ENCODE measurements around the gene RCSD1. TPM values are rescaled to one million over a fixed set of nuclear protein-coding genes. Genes with fewer than 3 reads are reported as not detected.

The RCSD1 gene
- total RNA-seq, 2 donors from 2014 or later = 4.7 to 5.6 TPM

- no peak for DNase-seq
- Histone ChIP-seq H3K9me3 (no peaks in the 10 kb centered on the region), H3K4me3 (no peak overlapping the region), H3K36me3 (replicated peaks in 1 of 2; ENCODE audit: insufficient read depth in 1 of 2, low read depth in 2 of 2) (no peaks in the 10 kb centered on the region), H3K27me3 (no peaks in the 10 kb centered on the region), H3K4me1 (no peaks in the 10 kb centered on the region), H3K27ac (no peak overlapping the region)
- no peak for TF ChIP-seq CTCF (IDR thresholded peaks at IDR 0.05)
- no peak for TF ChIP-seq POLR2A (IDR thresholded peaks at IDR 0.05)
- intact Hi-C loops (cut with DNase I) = loop anchor here (10.0 kb wide), 1 partner anchor 621 kb away; no protein-coding TSS in a partner anchor
- no peak for ATAC-seq
- WGBS, 2 donors = 36 to 42% methylated on average over 5 of the region's 5 CpGs
Observed at GRCh38 chr1:167685844-167686243, 55.8 kb downstream of the RCSD1 start.

GRCh38 chr1:167687919-167688519, 58.0 kb downstream of the RCSD1 start:
- intact Hi-C loops (cut with DNase I) = loop anchor here (10.0 kb wide), 1 partner anchor 623 kb away; no protein-coding TSS in a partner anchor
- ATAC-seq (peak; percentile 59), DNase-seq (peak; percentile 77 to 83 (median 82))
- Histone ChIP-seq H3K27me3 (no peaks in the 10 kb centered on the region), H3K4me1 (no peaks in the 10 kb centered on the region), H3K9me3 (no peaks in the 10 kb centered on the region), H3K4me3 (no peak overlapping the region), H3K36me3 (replicated peaks in 1 of 2; ENCODE audit: insufficient read depth in 1 of 2, low read depth in 2 of 2) (no peaks in the 10 kb centered on the region), H3K27ac (no peak overlapping the region)
- WGBS, 2 donors = 13 to 18% methylated on average over 7 of the region's 7 CpGs
- no peak for TF ChIP-seq POLR2A (IDR thresholded peaks at IDR 0.05)
- peak; percentile 59 to 94 (median 81) for TF ChIP-seq CTCF (IDR thresholded peaks at IDR 0.05)

GRCh38 chr1:167689567-167689920, 59.5 kb downstream of the RCSD1 start:
- intact Hi-C loops (cut with DNase I) = loop anchor here (10.0 kb wide), 1 partner anchor 625 kb away; no protein-coding TSS in a partner anchor
- H3K27me3 ChIP-seq = no peaks in the 10 kb centered on the region
- no peak for ATAC-seq

GRCh38 chr1:167690053-167690452, 60.0 kb downstream of the RCSD1 start:
- 60 to 66% methylated on average over 4 of the region's 4 CpGs for WGBS, 2 donors
- H3K4me3 ChIP-seq = no peak overlapping the region
- H3K27ac ChIP-seq = no peak overlapping the region
- TF ChIP-seq POLR2A (IDR thresholded peaks at IDR 0.05) (no peak), CTCF (IDR thresholded peaks at IDR 0.05) (no peak)
- ATAC-seq = no peak
- no peaks in the 10 kb centered on the region for H3K4me1 ChIP-seq
- no peaks in the 10 kb centered on the region for H3K27me3 ChIP-seq
- H3K9me3 ChIP-seq = no peaks in the 10 kb centered on the region
- DNase-seq = no peak
- intact Hi-C loops (cut with DNase I) = no loop called here
- H3K36me3 ChIP-seq (replicated peaks in 1 of 2; ENCODE audit: insufficient read depth in 1 of 2, low read depth in 2 of 2) = no peaks in the 10 kb centered on the region

More at GRCh38 chr1:167689567-167689920, 59.5 kb downstream of the RCSD1 start:
- TF ChIP-seq CTCF (IDR thresholded peaks at IDR 0.05) = no peak
- TF ChIP-seq POLR2A (IDR thresholded peaks at IDR 0.05) = no peak
- DNase-seq = no peak
- 48 to 53% methylated on average over 5 of the region's 5 CpGs for WGBS, 2 donors
- no peak overlapping the region for H3K4me3 ChIP-seq
- H3K36me3 ChIP-seq (replicated peaks in 1 of 2; ENCODE audit: insufficient read depth in 1 of 2, low read depth in 2 of 2) = no peaks in the 10 kb centered on the region
- no peaks in the 10 kb centered on the region for H3K4me1 ChIP-seq
- no peak overlapping the region for H3K27ac ChIP-seq
- no peaks in the 10 kb centered on the region for H3K9me3 ChIP-seq
